BLaER1 (cell line): ENCODE results near the gene RNF123.

Source experiments
- H3K27ac ChIP-seq: shearing (Covaris generic); formaldehyde crosslinking; 2 replicates; pipeline ENCODE4 v1.8.1; 2022
- H3K27me3 ChIP-seq: shearing (Covaris generic); formaldehyde crosslinking; 2 replicates; pipeline ENCODE4 v1.8.1; 2022
- H3K36me3 ChIP-seq: shearing (Covaris generic); formaldehyde crosslinking; 2 replicates; pipeline ENCODE4 v1.8.1; 2022
- H3K4me1 ChIP-seq: shearing (Covaris generic); formaldehyde crosslinking; 2 replicates; pipeline ENCODE4 v1.8.1; 2022
- H3K4me2 ChIP-seq: shearing (Covaris generic); formaldehyde crosslinking; 2 replicates; pipeline ENCODE4 v1.8.1; 2022
- H3K4me3 ChIP-seq: shearing (Covaris generic); formaldehyde crosslinking; 2 replicates; pipeline ENCODE4 v1.8.1; 2022
- H3K9ac ChIP-seq: shearing (Covaris generic); formaldehyde crosslinking; 2 replicates; pipeline ENCODE4 v1.8.1; 2022
- H3K9me3 ChIP-seq: shearing (Covaris generic); formaldehyde crosslinking; 2 replicates; pipeline ENCODE4 v1.8.1; 2022
- H4K20me1 ChIP-seq: shearing (Covaris generic); formaldehyde crosslinking; 2 replicates; pipeline ENCODE4 v1.8.1; 2022
- Cebpa-rat ChIP-seq: shearing (Covaris generic); IDR thresholded peaks from 2 replicates; pipeline ENCODE4 v1.8.1; 2022

Gene RNF123

DNA sequence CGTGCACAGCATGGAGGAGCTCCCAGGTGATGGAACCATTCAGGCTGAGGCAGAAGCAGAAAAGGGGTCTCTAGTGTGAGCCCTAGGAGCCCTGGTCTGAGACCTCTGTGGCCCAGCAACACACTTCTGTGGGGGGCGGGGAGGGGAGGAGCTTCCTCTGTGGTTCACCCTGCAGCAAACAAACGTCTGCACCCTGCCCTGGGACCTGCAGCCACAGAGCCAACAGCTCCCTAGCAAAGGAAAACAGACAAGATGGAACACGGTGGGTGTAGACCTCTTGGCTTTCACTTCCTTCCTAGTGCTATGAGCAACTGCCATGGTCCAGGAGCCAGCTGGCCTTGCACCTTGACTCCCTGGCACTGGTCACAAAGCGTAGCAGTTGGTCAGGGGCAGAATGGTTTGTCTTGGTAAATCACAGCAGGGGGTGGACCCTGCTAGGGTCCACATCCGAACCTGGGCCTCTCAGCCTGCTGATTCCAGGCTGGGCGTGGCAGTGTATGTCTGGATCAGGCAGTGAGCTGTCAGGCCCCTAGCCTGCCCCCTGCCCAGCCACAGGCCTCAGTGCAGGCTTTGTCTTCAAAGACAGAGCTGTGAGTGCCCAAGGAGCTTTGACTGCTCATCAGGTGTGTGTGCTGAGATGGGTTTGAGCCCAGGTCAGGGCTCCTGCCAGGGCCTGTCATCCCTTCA lies 23.4 kb downstream of the RNF123 start:
- H4K20me1 ChIP-seq: peaks cover under 1% of the 10 kb centered on the region; the same call in 1 of the 2 replicates
- no peaks in the 10 kb centered on the region for H3K27me3 ChIP-seq
- peaks cover 66% of the 10 kb centered on the region for H3K4me1 ChIP-seq
- H3K4me2 ChIP-seq: peak overlapping the region; percentile 81
- H3K27ac ChIP-seq: peak overlapping the region; percentile 70
- H3K9me3 ChIP-seq: no peaks in the 10 kb centered on the region
- H3K9ac ChIP-seq: peak overlapping the region; percentile 46; the same call in 1 of the 2 replicates
- no peak overlapping the region for H3K4me3 ChIP-seq
- TF ChIP-seq Cebpa-rat: no peak
- peaks cover 35% of the 10 kb centered on the region for H3K36me3 ChIP-seq

DNA sequence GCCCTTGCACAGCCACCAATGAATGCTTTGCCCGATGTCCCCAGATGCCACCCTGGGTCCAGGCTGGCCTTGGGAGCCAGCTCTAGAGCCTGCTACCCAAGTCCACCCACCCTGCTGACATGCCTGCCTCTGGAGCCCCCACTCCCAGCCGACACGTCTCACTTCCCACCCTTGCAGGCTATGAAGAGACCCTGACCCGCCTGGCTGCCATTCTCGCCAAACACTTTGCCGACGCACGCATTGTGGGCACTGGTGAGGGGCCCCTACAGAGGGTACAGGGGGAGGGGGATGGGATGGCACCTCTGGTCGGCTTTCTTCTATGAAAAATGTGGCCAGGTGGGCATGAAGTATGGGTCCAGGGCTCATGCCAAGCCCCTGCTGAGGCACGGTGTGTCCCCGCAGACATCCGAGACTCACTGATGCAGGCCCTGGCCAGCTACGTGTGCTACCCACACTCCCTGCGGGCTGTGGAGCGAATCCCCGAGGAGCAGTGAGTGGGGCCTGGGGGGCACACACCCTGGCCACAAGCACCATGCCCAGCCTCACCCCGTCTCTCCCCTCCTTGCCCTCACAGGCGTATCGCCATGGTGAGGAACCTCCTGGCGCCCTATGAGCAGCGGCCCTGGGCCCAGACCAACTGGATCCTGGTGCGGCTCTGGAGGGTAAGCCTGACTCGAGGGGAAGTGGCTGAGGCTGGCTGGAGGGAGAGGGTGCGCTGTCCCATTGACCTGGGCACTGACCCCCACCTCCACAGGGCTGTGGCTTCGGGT lies 24.2 kb downstream of the RNF123 start:
- Histone ChIP-seq H3K4me3 (no peak overlapping the region), H3K4me2 (peak overlapping the region; percentile 81), H3K36me3 (peaks cover 41% of the 10 kb centered on the region), H3K4me1 (peaks cover 66% of the 10 kb centered on the region), H3K27ac (peak overlapping the region; percentile 70), H3K9ac (peak overlapping the region; percentile 46; the same call in 1 of the 2 replicates), H3K27me3 (no peaks in the 10 kb centered on the region), H3K9me3 (no peaks in the 10 kb centered on the region), H4K20me1 (peaks cover 8% of the 10 kb centered on the region)
- TF ChIP-seq Cebpa-rat: no peak

DNA sequence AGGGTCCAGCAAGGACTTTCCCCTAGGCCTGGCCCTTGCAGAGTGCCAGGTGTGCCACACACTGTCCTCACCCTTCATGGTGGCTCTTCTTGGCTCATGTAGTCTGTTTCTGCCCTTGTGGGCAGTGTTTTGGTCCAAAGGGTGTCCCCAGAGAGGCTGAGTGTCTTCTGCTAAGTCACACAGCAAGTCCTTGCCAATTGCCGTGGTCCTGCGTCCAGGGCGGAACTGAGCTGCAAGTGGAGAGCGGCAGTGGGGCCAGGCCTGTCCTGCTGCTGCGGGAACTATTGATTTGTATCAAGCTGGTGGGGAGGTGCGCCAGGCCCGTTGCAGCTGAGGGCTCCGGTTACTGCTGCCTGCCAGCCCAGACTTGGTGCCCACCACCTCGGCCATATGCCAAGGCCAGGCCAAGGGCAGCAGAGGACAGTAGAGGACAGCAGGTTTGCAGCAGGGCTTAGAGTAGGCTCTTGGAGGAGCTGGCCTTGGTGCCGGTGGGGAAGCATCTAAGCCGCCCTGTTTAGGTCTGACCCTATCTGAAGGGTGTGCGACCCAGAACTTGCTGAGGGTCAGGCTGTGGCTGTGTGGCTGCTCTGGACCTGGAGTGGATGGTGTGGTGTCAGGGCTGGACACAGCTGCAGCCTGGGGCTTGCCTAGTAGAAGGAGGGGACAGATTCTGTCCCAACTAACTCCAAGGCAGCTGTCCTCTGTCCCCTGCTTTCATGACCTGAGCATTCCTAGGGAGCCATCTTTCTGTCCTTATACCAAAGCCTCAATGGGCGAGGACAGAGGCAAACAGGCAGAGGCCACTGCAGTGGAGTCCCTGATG lies 25.6 kb downstream of the RNF123 start:
- Histone ChIP-seq H3K4me3 (no peak overlapping the region), H3K4me1 (peaks cover 73% of the 10 kb centered on the region), H3K27me3 (no peaks in the 10 kb centered on the region), H3K27ac (peak overlapping the region; percentile 70; the same call in 1 of the 2 replicates), H3K4me2 (no peak overlapping the region), H4K20me1 (peaks cover 13% of the 10 kb centered on the region), H3K36me3 (peaks cover 38% of the 10 kb centered on the region), H3K9me3 (no peaks in the 10 kb centered on the region), H3K9ac (no peak overlapping the region)
- TF ChIP-seq Cebpa-rat: no peak

GRCh38 chr3:49715611-49716121 lies 26.3 kb downstream of the RNF123 start:
- H3K4me3 ChIP-seq: no peak overlapping the region
- H3K36me3 ChIP-seq: peaks cover 43% of the 10 kb centered on the region
- H3K9ac ChIP-seq: no peak overlapping the region
- H3K9me3 ChIP-seq: no peaks in the 10 kb centered on the region
- TF ChIP-seq Cebpa-rat: no peak
- peaks cover 13% of the 10 kb centered on the region for H4K20me1 ChIP-seq
- no peaks in the 10 kb centered on the region for H3K27me3 ChIP-seq
- H3K4me1 ChIP-seq: peaks cover 72% of the 10 kb centered on the region
- H3K4me2 ChIP-seq: no peak overlapping the region
- no peak overlapping the region for H3K27ac ChIP-seq

GRCh38 chr3:49716169-49716568 lies 26.8 kb downstream of the RNF123 start:
- Histone ChIP-seq H4K20me1 (peaks cover 13% of the 10 kb centered on the region), H3K27me3 (no peaks in the 10 kb centered on the region), H3K4me1 (peaks cover 67% of the 10 kb centered on the region), H3K27ac (no peak overlapping the region), H3K4me2 (no peak overlapping the region), H3K36me3 (peaks cover 48% of the 10 kb centered on the region), H3K9me3 (no peaks in the 10 kb centered on the region), H3K4me3 (no peak overlapping the region), H3K9ac (no peak overlapping the region)
- no peak for TF ChIP-seq Cebpa-rat

DNA sequence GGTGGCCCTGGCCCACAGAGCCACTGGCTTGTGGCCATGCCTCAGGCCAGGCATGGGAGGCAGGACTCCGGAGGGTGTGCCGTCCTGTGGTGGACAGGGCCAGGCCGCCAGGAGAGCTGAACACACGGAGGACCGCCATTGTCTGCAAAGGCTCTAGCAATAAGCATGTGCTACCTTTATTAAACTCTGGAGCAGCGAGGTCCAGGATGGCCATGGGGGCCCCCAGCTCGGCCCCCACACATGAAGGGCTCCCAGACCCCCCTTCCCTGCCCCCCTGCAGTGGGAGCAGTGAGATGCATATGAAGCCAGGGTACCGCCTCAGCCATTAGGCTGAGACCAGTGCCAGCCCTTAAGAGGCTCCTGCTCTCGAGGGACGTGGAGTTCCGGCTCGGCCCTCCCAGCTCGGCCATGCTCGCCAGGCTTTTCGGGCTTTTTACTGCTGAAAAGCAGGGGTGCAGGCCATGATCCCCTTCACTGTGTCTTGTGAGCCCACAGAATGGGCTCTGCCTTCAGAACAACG lies 27.4 kb downstream of the RNF123 start:
- Histone ChIP-seq H3K9ac (no peak overlapping the region; the same call in 1 of the 2 replicates), H4K20me1 (peaks cover 13% of the 10 kb centered on the region), H3K4me1 (peaks cover 61% of the 10 kb centered on the region), H3K4me2 (peak overlapping the region; percentile 100), H3K9me3 (no peaks in the 10 kb centered on the region), H3K36me3 (peaks cover 51% of the 10 kb centered on the region), H3K4me3 (no peak overlapping the region), H3K27ac (peak overlapping the region; percentile 43; the same call in 1 of the 2 replicates), H3K27me3 (no peaks in the 10 kb centered on the region)
- no peak for TF ChIP-seq Cebpa-rat

GRCh38 chr3:49717211-49717958 lies 28.0 kb downstream of the RNF123 start:
- peak overlapping the region; percentile 43; the same call in 1 of the 2 replicates for H3K27ac ChIP-seq
- H3K9me3 ChIP-seq: no peaks in the 10 kb centered on the region
- no peaks in the 10 kb centered on the region for H3K27me3 ChIP-seq
- peaks cover 58% of the 10 kb centered on the region for H3K4me1 ChIP-seq
- H3K4me2 ChIP-seq: peak overlapping the region; percentile 100
- peaks cover 57% of the 10 kb centered on the region for H3K36me3 ChIP-seq
- no peak overlapping the region; the same call in 1 of the 2 replicates for H3K9ac ChIP-seq
- no peak for TF ChIP-seq Cebpa-rat
- H3K4me3 ChIP-seq: no peak overlapping the region
- peaks cover 19% of the 10 kb centered on the region for H4K20me1 ChIP-seq

- Histone ChIP-seq H3K9ac (no peak overlapping the region; the same call in 1 of the 2 replicates), H3K4me3 (peak overlapping the region; percentile 65), H3K36me3 (peaks cover 63% of the 10 kb centered on the region), H4K20me1 (peaks cover 27% of the 10 kb centered on the region), H3K27me3 (no peaks in the 10 kb centered on the region), H3K9me3 (no peaks in the 10 kb centered on the region), H3K4me2 (peak overlapping the region; percentile 100), H3K4me1 (peaks cover 58% of the 10 kb centered on the region), H3K27ac (no peak overlapping the region)
- no peak for TF ChIP-seq Cebpa-rat
Observed at GRCh38 chr3:49717959-49718857, 28.9 kb downstream of the RNF123 start.
